DMS53 treated with DMSO at 0.1 percent for 48 hours (cell line): ENCODE results near the gene MISFA.
"Not testable (repeated sequence)": the region's sequence is repeated elsewhere in the genome, so short reads cannot be mapped to it uniquely, and the experiment has no call there.

Experiments
- DNase-seq: peaks from one replicate; lab custom pipeline; 2025; ENCODE audit not compliant: unreplicated experiment; lab: John Stamatoyannopoulos, UW

MISFA gene

GRCh38 chr11:18617688-18618341 lies 18.2 kb downstream of the MISFA start:
- no peak for DNase-seq

GRCh38 chr11:18618342-18619025 lies 18.9 kb downstream of the MISFA start:
- no peak for DNase-seq

- no peak for DNase-seq
Measured at GRCh38 chr11:18623707-18624106, 24.1 kb downstream of the MISFA start.

GRCh38 chr11:18624161-18624560 lies 24.6 kb downstream of the MISFA start:
- DNase-seq = no peak

GRCh38 chr11:18632841-18633240 lies 33.3 kb downstream of the MISFA start:
- no peak for DNase-seq

GRCh38 chr11:18633256-18634139 lies 33.9 kb downstream of the MISFA start:
- no peak for DNase-seq

- peak; percentile 98 for DNase-seq
Measured at GRCh38 chr11:18634140-18635032, 34.8 kb downstream of the MISFA start, which contains the start of gene SPTY2D1. Gene SPTY2D1 (minus strand): TSS chr11:18634342. CDS start chr11:18634257, 85 bp downstream.

GRCh38 chr11:18641677-18642076 lies 42.1 kb downstream of the MISFA start:
- no peak for DNase-seq

GRCh38 chr11:18643034-18643433 lies 43.4 kb downstream of the MISFA start:
- DNase-seq = not testable (repeated sequence)

- DNase-seq = no peak
Measured at GRCh38 chr11:18650353-18650752, 50.8 kb downstream of the MISFA start.

GRCh38 chr11:18650859-18651557 lies 51.4 kb downstream of the MISFA start:
- DNase-seq = peak; percentile 70
